Spleen (tissue), 11 donors: Measurements from ENCODE around the gene LRRC74B. TPM values are rescaled to one million over a fixed set of nuclear protein-coding genes. Genes with fewer than 3 reads are reported as not detected.
"Not testable (repeated sequence)": the region's sequence is repeated elsewhere in the genome, so short reads cannot be mapped to it uniquely, and the experiment has no call there.

ENCODE experiments used
- DNase-seq: peaks from one replicate; pipeline ENCODE4 v3.0.0-alpha.2; 2020
- H3K27ac ChIP-seq, 8 donors: fragments of 200-600 bp; sonication (generic) in 7 of 8; 1 replicate in 4 of 8; 2 replicates in 4 of 8; pipeline versions ENCODE4 v1.5.0 to v1.8.0; 2016 to 2021; ENCODE audit warnings: inconsistent platforms in 4 of 8, mild to moderate bottlenecking in 4 of 8, moderate library complexity in 1 of 8
- H3K27me3 ChIP-seq, 7 donors: fragments of 200-600 bp; sonication (generic) in 6 of 7; replicated peaks in 1 of 7; 1 replicate in 4 of 7; 2 replicates in 3 of 7; pipeline versions ENCODE4 v1.5.0 to v1.8.0; 2016 to 2021; ENCODE audit warnings: inconsistent platforms in 3 of 7, mild to moderate bottlenecking in 1 of 7
- H3K36me3 ChIP-seq, 6 donors: fragments of 200-600 bp; sonication (generic) in 5 of 6; 1 replicate in 4 of 6; 2 replicates in 2 of 6; pipeline versions ENCODE4 v1.5.0 to v1.8.0; 2016 to 2021; ENCODE audit warnings: inconsistent platforms in 2 of 6
- H3K4me1 ChIP-seq, 6 donors: fragments of 200-600 bp; sonication (generic) in 5 of 6; 1 replicate in 3 of 6; 2 replicates in 3 of 6; pipeline versions ENCODE4 v1.5.0 to v1.8.0; 2016 to 2021; ENCODE audit warnings: inconsistent platforms in 3 of 6
- H3K4me3 ChIP-seq, 8 donors: fragments of 200-600 bp; sonication (generic) in 7 of 8; 1 replicate in 4 of 8; 2 replicates in 4 of 8; pipeline versions ENCODE4 v1.5.0 to v1.8.0; 2016 to 2021; ENCODE audit warnings: inconsistent platforms in 4 of 8, mild to moderate bottlenecking in 4 of 8, moderate library complexity in 2 of 8
- H3K9me3 ChIP-seq, 8 donors: fragments of 200-600 bp; sonication (generic) in 7 of 8; 1 replicate in 4 of 8; 2 replicates in 4 of 8; pipeline versions ENCODE4 v1.5.0 to v1.8.0; 2016 to 2021; ENCODE audit warnings: inconsistent platforms in 4 of 8
- CTCF ChIP-seq, 11 experiments: fragments of 200-600 bp in 7 of 11; fragments of 450-650 bp in 4 of 11; sonication (generic) in 4 of 11; IDR thresholded peaks in 8 of 11; conservative IDR thresholded peaks in 3 of 11; 1 replicate in 7 of 11; 2 replicates in 4 of 11; pipeline versions ENCODE4 v1.4.0 to v1.8.0; 2016 to 2021; ENCODE audit warnings: antibody characterized with exemption in 11 of 11, inconsistent platforms in 4 of 11, mild to moderate bottlenecking in 1 of 11
- POLR2A ChIP-seq, 3 donors: fragments of 450-650 bp; IDR thresholded peaks; one replicate each; pipeline ENCODE4 v1.5.1; 2017; ENCODE audit warnings: antibody characterized with exemption in 3 of 3, mild to moderate bottlenecking in 1 of 3
- POLR2AphosphoS5 ChIP-seq, 3 donors: sonication (generic); formaldehyde crosslinking; IDR thresholded peaks; one replicate each; pipeline ENCODE4 v1.5.1; 2017; ENCODE audit warnings: antibody characterized with exemption in 3 of 3
- WGBS, 5 donors: extraction: QIAGEN DNeasy Blood & Tissue Kit in 3 of 5; methylation state at CpG; one replicate each; pipeline versions ENCODE4 v1.1.5 to v1.1.7; 2013 to 2018; 5-methylcytosine and 5-hydroxymethylcytosine counted together
- intact Hi-C: fragments of 100-400 bp; cut with DNase I; formaldehyde crosslinking; loops from one replicate; pipeline ENCODE4 v1.15.0; 2023; ENCODE audit warnings: low total_unique reads
- polyA plus RNA-seq, 3 donors: library from polyadenylated mRNA; stranded (reverse); fragments of 200-250 nt; gene quantifications; one replicate each; pipeline ENCODE4 v1.2.1, GENCODE V29; 2013
- total RNA-seq, 7 donors: library from RNA; depleted of rRNA in 3 of 7; stranded (reverse); fragments of >200 nt in 3 of 7; fragmentation: NEBNext Ultra II Directional in 4 of 7; extraction: Animal tissue kit (Norgen Biotek cat#: 25700) in 4 of 7; gene quantifications; one replicate each; pipeline versions ENCODE4 v1.1.0 to v1.2.1, GENCODE V29; 2016 to 2021
- donor health status: healthy with polysubstance abuse.
- donor health status: DM: no; HTN: no; CAD: no; lungs with moderate emphysema.
- donor health status: DM: no; HTN: no; CAD: no.
- donor health status: Bipolar disorder and iron deficiency.
- donor health status: healthy.
- donor health status: DM: no; HTN: no; CAD: no.
- donor health status: DM: yes; HTN: yes; CAD: no.

The LRRC74B gene
- total and polyA plus RNA-seq, 10 donors = 0.03 TPM; not detected in 9

- intact Hi-C loops = no loop called here
- no peaks in the 10 kb centered on the region for H3K27me3 ChIP-seq
- peaks cover 30 to 47% (median 37%) of the 10 kb centered on the region in 6 donors for H3K4me1 ChIP-seq
- H3K36me3 ChIP-seq = peaks cover 0 to 24% (median 15%) of the 10 kb centered on the region in 6 donors
- TF ChIP-seq CTCF (IDR thresholded peaks at IDR 0.05 in 8 of 11, conservative IDR thresholded peaks at IDR 0.05 in 3 of 11) (no peak), POLR2AphosphoS5 (IDR thresholded peaks at IDR 0.05) (no peak), POLR2A (IDR thresholded peaks at IDR 0.05) (no peak)
- no peak for DNase-seq
- no peak overlapping the region for H3K4me3 ChIP-seq
- H3K27ac ChIP-seq = peak overlapping the region in 4 of 8 donors; percentile 98 to 100 (median 99)
- 82 to 95% (median 89%) methylated on average over 4 of the region's 4 CpGs for WGBS, 5 donors
- no peaks in the 10 kb centered on the region for H3K9me3 ChIP-seq
Measured at GRCh38 chr22:21003782-21004181, 42.0 kb upstream of the LRRC74B start.

DNA sequence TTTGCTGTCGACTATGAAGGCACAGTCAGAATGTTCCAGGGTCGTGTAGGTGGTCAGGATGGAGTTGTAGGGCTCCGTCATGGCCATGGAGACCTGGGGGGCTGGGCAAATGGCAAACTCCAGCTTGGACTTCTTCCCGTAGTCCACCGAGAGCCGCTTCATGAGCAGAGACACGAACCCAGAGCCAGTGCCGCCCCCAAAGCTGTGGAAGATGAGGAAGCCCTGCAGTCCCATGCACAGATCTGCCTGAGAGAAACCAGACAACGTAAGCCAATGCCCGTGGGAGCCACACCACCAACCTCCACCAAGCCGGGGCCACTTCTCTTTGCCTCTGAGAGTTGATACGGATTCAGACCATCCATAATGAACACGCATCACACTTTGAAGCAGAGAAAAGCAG is 36.5 kb upstream of the LRRC74B start:
- H3K4me3 ChIP-seq, H3K27me3 ChIP-seq, DNase-seq, H3K36me3 ChIP-seq, H3K27ac ChIP-seq, intact Hi-C loops, H3K9me3 ChIP-seq: not testable (repeated sequence)
- H3K4me1 ChIP-seq = peaks cover under 1 to 20% (median 10%) of the 10 kb centered on the region in 6 donors
- 84 to 92% (median 86%) methylated on average over 13 of the region's 13 CpGs for WGBS, 5 donors

DNA sequence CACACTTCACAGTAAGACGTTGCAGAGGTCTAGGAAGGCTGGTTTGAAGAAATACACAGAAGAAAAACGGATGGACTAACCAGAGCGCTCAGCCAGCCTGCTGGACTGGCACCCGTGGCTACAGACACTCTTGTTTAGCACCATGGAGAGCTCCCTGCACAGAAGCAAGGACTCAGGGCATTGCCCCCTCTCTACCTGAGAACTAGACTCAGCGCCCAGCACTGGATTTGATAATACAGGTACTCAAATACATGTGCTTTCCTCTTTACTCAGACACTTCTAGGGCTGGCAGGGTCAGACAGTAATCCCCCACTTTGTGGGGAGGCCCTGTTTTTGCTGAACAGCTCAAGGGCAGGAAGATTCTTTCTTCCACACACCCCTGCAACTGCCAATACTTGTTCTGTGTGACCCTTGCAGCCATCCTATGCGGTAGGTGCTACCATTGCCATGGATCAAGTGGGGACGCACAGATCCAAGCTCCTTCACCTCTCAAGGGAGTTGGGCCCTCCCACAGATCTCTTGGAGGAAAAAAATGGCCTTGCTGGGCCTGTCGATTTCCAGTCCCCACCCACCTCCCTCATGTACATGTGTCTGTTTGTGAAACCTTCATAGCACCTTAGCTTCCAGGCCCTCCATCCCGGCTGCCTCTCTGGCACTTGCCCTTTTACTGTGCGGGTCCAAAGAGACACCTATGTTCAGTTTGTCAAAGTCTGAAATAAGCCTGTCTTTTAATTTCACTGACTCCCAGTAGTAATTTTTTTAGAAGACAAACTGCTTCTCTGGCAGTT is 35.9 kb upstream of the LRRC74B start:
- H3K4me1 ChIP-seq = peaks cover 6 to 26% (median 17%) of the 10 kb centered on the region in 6 donors
- peaks cover 0 to 11% (median 0%) of the 10 kb centered on the region in 7 donors for H3K27me3 ChIP-seq
- no peak overlapping the region for H3K4me3 ChIP-seq
- 67 to 82% (median 68%) methylated on average over 10 of the region's 10 CpGs for WGBS, 5 donors
- no peak overlapping the region for H3K27ac ChIP-seq
- no peak for TF ChIP-seq POLR2AphosphoS5 (IDR thresholded peaks at IDR 0.05)
- no peak for TF ChIP-seq CTCF (IDR thresholded peaks at IDR 0.05 in 8 of 11, conservative IDR thresholded peaks at IDR 0.05 in 3 of 11)
- TF ChIP-seq POLR2A (IDR thresholded peaks at IDR 0.05) = no peak
- DNase-seq = no peak
- intact Hi-C loops = loop anchor here (10.0 kb wide), 1 partner anchor 45 kb away; the partner anchor contains the start of gene AIFM3
- peaks cover 0 to 7% (median 0%) of the 10 kb centered on the region in 6 donors for H3K36me3 ChIP-seq
- no peaks in the 10 kb centered on the region for H3K9me3 ChIP-seq

GRCh38 chr22:21010426-21011113 is 35.2 kb upstream of the LRRC74B start:
- no peak for DNase-seq
- WGBS, 5 donors = 80 to 97% (median 88%) methylated on average over 3 of the region's 3 CpGs
- H3K36me3 ChIP-seq = peaks cover 0 to 7% (median 0%) of the 10 kb centered on the region in 6 donors
- peaks cover 13 to 33% (median 23%) of the 10 kb centered on the region in 6 donors for H3K4me1 ChIP-seq
- H3K27me3 ChIP-seq = peaks cover 0 to 12% (median 0%) of the 10 kb centered on the region in 7 donors
- no peak for TF ChIP-seq CTCF (IDR thresholded peaks at IDR 0.05 in 8 of 11, conservative IDR thresholded peaks at IDR 0.05 in 3 of 11)
- no peak for TF ChIP-seq POLR2AphosphoS5 (IDR thresholded peaks at IDR 0.05)
- no peak overlapping the region for H3K27ac ChIP-seq
- no peak overlapping the region for H3K4me3 ChIP-seq
- intact Hi-C loops = loop anchor here (10.0 kb wide), 1 partner anchor 46 kb away; the partner anchor contains the start of gene AIFM3
- H3K9me3 ChIP-seq = no peaks in the 10 kb centered on the region
